HL-60 (cell line): ENCODE measurements around the gene FOXP1.

Experiments
- POLR2AphosphoS5 ChIP-seq: IDR thresholded peaks from 2 replicates; pipeline ENCODE4 v1.6.1; 2012; ENCODE audit warnings: low read depth
- TF ChIP-seq, protein P1 (sequence below): IDR thresholded peaks from one replicate; pipeline ENCODE4 v1.5.1; 2011; ENCODE audit warnings: low read length, control low read depth, inconsistent platforms; ENCODE audit not compliant: insufficient read depth

GRCh38 chr3:71018799-71019198 is 564.7 kb downstream of the FOXP1 start:
- TF ChIP-seq, protein P1, sequence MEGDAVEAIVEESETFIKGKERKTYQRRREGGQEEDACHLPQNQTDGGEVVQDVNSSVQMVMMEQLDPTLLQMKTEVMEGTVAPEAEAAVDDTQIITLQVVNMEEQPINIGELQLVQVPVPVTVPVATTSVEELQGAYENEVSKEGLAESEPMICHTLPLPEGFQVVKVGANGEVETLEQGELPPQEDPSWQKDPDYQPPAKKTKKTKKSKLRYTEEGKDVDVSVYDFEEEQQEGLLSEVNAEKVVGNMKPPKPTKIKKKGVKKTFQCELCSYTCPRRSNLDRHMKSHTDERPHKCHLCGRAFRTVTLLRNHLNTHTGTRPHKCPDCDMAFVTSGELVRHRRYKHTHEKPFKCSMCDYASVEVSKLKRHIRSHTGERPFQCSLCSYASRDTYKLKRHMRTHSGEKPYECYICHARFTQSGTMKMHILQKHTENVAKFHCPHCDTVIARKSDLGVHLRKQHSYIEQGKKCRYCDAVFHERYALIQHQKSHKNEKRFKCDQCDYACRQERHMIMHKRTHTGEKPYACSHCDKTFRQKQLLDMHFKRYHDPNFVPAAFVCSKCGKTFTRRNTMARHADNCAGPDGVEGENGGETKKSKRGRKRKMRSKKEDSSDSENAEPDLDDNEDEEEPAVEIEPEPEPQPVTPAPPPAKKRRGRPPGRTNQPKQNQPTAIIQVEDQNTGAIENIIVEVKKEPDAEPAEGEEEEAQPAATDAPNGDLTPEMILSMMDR = no peak
- TF ChIP-seq POLR2AphosphoS5 = no peak
